ENCODE data around the gene TM9SF1.
"Not testable (repeated sequence)": the region's sequence is repeated elsewhere in the genome, so short reads cannot be mapped to it uniquely, and the experiment has no call there.

TM9SF1 gene

DNA sequence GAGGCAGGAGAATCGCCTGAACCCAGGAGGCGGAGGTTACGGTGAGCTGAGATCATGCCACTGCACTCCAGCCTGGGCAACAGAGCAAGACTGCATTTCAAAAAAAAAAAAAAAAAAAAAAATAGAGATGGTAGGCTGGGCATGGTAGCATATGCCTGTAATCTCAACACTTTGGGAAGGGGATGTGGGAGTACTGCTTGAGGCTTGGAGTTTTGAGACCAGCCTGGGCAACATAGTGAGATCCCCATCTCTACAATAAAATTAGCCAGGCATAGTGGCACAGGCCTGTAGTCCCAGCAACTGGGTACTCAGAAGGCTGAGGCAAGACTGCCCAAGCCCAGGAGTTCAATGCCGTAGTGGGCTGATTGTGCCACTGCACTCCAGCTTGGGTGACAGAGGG, 27.7 kb upstream of the TM9SF1 start:
- not testable (repeated sequence) for DNase-seq

DNA sequence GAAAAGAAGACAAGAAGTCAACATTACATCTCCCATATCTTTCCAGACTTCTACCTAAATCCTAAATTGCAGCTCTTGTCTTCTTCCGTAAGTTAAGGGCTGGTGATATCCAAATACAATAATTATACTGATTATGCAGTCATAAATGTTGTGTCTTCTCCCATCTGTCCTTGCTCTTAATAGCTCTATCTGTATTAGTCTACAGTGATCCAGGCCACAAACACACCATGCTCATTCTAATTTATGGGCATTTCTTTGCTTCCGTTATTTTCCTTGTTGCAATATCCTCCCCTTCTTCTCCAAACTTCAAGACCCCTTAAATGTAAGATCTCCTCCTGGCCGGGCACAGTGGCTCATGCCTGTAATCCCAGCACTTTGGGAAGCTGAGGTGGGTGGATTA, 24.3 kb upstream of the TM9SF1 start:
- DNase-seq: no peak

DNA sequence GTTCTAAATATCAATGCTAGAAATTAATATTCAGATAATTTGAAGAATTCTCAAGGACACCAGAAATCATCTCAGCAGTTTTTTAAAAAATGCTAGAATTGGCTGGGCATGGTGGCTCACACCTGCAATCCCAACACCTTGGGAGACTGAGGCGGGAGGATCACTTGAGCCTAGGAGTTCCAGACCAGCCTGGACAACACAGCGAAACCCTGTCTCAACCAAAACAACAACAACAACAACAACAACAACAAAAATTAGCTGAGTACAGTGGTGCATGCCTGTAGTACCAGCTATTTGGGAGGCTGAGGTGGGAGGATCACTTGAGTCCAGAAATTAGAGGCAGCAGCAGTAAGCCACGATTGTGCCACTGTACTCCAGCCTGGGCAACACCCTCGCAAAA, 23.8 kb upstream of the TM9SF1 start:
- DNase-seq: no peak

DNA sequence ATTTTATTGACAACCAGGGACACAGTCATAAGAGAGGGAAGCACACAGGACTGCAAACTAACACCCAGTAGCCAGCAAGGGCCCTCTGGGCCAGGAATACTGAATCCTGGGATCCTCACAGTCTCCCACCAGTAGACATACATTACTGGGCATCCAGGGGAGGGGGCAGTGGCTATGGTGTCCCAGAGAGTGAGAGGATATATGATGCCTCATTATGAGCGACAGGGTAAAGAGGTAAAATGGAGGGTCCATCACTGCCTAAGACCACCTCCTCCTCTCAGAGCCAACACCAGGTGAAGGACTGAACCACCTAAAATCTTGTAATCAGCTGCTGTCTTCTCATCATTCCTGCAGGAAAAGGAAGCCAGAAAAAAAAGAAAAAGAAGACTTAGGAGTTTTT, 21.6 kb upstream of the TM9SF1 start:
- DNase-seq: not testable (repeated sequence)

DNA sequence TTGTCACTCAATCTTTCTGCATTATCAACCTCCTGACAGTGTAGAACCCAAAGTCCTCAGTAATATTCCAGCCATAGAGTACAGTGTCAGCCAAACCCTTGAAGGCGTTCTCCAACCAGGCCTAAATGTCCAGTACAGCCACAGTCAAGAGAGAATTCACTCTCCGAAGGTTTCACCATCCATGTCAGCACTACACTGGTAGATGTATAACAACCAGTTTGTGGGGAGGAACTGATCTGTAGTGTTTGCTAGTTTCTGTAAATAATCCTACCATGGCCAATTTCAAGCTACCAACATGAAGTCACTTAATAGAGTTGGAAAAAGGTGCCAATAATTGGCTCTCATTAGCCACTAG, 21.1 kb upstream of the TM9SF1 start:
- no peak for DNase-seq

DNA sequence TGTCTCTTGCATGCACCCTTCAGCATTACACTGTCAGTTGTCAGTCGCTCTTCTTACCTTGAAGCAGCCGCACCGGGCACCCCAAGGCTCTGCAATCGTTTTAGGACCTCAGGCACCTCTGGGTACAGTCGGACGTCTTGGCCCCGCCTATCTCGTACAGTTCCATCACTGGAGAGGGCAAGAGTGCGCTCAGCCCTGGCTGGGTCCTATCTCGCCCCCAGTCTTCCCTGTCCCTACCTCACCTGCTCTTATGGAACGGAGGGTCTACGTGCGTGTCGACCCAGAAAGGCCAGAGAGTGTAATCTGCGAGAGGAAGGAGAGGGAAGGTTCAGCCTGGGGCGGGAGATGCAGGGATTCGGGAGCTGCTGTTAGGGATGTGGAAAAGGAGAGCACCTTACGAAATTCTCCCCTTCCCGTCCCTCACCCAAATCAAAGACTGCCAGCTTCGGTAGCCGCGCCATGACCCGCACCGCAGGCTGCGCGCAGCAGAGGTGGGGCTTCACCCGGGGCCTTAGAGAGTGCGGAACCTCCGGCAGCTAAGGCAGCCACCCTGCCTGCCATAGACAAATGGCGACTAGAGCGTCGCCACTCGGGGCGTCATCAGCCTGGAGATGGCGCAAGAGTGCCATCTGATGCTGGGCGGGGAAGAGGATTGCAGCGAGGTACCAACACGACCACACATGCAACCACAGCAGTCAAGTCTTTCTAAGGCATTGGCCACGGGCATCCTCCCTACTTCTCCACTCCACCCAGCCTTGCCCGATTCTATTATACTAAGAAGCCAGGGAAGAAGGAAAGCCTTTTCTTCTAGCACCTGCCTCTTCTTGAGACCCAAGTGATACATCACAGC, 20.5 kb upstream of the TM9SF1 start, which contains the start of gene MDP1:
TSS of gene MDP1 (minus strand) at position 572 of the 850 bp plus-strand sequence. CDS start at position 461, 111 bp downstream.
- DNase-seq: peak; percentile 59 to 76 (median 66)

DNA sequence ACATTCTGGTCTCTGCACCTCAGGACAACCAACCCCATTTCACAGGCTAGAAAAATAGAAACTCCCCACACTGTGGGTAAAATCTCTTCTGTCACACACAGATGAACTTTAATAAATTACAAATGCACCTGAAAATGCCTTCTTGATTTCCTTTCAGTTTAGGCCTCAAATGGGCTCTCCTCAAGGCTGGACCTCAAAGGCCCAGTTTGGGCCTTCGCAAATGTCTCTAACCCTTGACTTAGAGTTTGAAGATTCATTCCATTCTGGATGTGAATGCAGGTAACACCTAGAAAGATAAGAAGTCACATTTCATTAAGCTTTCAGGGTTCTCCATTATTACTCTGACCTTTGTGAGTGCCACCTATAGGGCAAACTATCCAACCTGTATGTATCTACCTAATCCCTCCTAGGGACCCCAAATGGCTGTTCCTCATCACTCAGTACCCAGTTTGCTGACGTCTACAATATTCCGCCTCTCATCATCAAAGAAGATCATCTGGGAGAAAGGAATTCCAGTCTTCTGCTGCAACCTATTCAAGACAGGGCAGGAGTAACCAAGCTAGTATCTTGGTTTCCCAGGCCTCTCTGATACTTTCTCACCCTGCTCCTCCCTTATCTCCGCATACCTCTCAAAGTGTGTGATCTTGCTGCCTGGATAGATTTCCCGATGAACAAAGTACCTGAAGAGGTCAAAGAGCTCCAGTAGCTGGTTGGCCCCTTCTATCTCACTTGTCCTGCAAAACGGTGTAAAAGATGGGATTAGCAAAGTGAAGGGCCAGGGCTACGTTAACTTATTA, 18.8 kb upstream of the TM9SF1 start:
- DNase-seq: no peak

DNA sequence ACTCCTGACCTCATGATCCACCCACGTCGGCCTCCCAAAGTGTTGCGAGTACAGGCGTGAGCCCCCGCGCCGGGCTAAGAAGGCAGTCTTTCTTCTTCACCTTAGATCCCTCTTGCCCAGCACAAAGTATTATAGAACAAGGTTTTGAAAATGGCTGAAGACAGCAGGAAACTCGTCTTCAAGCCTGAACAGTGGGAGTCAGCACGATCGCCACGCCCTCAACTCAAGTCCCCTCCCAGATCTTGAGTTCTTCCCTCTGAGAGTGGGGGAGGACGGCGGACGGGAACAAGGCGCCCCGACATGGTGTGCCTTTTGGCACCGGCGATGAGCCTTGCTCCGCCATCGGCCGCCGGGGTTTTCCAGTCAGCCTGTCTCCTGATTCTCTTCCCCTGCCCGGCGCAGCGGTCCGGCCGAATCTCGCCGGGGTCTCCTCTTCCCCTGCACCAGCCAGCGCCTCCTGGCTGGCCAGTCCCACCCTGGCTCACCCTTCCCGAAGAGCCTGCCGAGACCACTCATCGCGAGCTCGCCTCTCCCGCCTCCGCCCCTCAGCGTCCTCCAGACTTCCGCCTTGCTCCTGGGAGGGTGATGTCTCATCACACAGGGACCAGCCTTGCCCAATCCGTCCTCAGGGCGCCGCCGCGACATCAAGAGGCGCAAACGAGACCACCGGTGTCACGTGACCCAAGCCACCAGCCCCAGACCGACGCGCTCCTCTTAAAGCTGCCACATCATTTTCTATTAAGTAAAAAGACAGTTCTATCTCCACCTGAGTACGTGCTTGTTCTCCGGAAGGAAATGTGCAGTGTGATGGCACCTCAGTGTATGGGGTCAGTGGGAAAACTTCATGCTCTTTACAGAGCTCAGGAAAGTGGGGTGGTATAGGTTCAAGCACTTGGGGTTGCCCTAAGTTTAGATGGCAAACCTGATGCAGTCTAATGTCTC, 18.0 kb upstream of the TM9SF1 start, which contains the start of gene CHMP4A:
TSS of gene CHMP4A (minus strand) at position 565 of the 942 bp plus-strand sequence. CDS start at position 516, 49 bp downstream.
- peak; percentile 87 to 92 (median 90) for DNase-seq

DNA sequence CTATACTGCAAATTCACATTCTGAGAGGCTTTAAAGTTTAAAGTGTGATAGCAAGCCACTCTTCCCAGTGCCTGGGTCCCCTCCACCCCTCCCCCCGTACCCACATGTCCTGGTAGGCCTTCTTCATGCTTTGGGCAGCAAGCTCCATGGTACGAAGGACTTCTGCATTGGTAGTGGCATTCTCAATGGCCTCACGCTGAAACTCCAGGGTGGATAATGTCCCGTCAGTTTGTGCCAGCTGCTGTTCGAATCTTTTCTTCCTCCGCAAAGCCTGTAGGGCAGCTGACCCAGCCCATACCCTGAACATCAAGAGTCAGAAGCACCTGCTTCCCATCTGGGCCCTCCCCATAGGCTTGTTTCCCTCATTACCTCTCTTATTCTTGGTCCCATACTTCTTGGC, 16.1 kb upstream of the TM9SF1 start:
- no peak for DNase-seq

DNA sequence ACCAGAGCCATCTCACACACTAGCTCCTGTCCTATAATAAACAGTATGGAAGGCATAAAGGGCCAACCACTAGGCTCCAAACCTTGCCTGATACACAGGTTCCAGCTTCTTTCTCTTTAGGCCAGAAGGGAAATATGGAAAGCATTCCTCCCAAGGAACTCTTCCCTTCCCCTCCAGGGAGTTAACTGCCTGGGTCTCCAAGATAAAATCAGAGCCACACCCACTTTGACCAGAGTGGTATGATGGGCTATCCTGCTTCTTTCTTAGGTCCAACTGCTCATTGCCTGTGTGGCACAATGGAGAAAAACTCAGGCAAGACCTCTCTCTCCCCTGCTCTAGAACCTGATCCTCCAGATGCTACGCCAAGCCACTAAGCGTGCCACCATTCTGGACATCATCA, 12.4 kb upstream of the TM9SF1 start:
- DNase-seq: no peak

DNA sequence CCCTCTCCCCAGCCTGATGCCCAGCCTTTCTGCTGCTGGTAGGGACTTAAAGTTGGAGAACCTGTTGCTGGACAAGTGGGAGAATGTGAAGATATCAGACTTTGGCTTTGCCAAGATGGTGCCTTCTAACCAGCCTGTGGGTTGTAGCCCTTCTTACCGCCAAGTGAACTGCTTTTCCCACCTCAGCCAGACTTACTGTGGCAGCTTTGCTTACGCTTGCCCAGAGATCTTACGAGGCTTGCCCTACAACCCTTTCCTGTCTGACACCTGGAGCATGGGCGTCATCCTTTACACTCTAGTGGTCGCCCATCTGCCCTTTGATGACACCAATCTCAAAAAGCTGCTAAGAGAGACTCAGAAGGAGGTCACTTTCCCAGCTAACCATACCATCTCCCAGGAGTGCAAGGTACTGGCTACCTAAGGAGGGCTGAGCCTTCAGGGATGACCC, 11.9 kb upstream of the TM9SF1 start:
- DNase-seq: no peak

DNA sequence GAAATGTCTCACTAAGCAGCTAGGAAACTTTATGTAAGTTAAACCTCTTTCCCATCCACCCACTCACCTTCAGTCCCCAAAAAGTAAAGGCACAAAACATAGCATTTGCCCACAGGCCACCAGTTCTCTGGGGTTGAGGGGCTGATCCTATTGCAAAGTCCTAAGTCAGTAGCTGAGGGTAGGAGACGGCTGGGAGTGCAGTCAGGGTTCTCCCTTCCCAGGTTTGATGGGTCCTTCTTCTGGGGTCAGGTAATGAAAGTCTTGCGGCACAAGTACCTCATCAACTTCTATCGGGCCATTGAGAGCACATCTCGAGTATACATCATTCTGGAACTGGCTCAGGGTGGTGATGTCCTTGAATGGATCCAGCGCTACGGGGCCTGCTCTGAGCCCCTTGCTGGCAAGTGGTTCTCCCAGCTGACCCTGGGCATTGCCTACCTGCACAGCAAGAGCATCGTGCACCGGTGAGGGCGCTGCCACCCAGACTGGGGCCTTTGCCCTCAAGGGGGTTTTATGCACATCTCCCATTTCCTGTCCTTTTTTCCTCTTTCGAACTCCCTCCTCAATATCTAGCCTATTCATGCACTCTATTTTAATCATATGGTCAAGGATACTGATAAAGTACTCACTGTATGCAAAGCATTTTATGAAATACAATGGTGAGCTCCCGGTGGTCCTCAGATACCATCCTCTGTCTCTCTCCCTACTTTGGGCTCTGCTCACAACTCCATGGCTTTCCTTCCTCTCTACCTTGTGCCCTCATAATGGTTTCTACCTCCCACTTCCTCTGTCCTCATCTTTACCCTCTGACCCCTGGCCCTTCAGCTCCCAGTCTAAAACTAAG, 11.2 kb upstream of the TM9SF1 start:
- no peak for DNase-seq

DNA sequence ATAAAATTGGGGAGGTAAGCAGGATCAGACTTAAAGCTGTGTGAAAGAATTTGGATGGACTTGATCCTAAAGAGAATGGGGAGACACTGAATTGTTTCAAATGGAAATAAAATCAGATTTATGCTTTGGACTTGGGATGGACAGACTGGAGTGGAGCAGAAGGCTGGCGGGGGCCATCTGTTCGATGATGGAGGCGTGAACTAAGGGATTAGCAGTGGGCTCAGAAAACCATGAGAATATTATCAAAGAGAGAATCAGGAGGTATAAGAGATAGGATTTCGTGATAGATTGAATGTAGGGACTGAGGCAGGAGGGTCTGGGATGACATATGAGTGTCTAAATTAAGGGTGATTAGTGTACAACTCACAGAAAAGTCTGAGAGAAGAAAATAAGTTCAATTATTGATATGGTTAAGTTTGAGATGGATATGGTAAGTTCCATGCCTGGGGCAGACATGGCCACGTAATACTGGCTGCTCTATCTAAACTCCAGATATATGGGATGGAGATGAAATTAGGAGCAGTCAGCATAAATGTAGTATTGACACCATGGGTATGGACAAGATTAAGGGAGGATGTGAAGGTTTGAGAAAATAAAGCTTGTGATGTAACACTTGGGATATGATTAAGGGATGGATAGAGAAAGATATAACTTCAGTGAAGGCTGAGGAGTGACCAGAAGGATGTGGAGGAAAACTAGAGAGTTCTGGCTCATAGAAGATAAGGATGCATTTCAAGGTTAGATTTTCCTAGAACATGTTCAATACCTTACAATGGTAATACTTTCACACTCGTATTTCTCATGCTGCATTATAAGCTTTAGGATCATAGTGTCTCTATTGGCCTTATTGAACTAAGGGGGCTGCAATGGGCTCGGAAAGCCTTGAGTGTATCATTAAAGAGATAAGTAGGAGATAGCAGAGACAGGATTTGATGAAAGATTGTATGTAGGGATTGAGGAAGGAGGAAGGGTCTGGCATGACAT, 9.2 kb upstream of the TM9SF1 start:
- no peak for DNase-seq

DNA sequence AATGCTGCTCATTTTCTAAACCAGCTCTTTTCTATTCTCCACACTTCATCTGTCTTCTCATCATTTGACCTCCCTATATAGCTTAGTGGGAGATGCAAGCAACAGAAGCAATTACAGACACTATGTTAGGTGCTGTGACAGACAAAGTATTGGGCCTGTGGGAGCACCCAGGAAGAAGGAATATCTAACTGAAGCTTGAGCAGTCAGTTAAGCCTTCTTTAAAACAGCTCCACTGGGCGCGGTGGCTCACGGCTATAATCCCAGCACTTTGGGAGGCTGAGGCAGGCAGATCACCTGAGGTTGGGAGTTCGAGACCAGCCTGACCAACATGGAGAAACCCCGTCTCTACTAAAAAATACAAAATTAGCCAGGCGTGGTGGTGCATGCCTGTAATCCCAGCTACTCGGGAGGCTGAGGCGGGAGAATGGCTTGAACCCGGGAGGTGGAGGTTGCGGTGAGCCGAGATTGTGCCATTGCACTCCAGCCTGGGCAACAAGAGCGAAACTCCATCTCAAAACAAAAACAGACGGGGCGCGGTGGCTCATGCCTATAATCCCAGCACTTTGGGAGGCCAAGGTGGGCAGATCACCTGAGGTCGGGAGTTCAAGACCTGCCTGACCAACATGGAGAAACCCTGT, 8.1 kb upstream of the TM9SF1 start:
- DNase-seq: not testable (repeated sequence)

DNA sequence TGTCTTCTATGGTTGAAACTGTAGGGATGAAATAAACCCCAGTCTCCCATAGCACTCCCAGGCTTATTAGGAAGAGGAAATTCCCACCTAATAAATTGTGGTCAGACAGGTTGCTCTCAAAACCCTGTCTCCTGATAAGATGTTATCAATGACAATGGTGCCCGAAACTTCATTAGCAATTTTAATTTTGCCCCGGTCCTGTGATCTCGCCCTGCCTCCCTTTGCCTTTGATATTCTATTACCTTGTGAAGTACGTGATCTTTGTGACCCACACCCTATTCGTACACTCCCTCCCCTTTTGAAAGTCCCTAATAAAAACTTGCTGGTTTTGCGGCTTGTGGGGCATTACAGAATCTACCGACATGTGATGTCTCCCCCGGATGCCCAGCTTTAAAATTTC, 7.3 kb upstream of the TM9SF1 start:
- not testable (repeated sequence) for DNase-seq

DNA sequence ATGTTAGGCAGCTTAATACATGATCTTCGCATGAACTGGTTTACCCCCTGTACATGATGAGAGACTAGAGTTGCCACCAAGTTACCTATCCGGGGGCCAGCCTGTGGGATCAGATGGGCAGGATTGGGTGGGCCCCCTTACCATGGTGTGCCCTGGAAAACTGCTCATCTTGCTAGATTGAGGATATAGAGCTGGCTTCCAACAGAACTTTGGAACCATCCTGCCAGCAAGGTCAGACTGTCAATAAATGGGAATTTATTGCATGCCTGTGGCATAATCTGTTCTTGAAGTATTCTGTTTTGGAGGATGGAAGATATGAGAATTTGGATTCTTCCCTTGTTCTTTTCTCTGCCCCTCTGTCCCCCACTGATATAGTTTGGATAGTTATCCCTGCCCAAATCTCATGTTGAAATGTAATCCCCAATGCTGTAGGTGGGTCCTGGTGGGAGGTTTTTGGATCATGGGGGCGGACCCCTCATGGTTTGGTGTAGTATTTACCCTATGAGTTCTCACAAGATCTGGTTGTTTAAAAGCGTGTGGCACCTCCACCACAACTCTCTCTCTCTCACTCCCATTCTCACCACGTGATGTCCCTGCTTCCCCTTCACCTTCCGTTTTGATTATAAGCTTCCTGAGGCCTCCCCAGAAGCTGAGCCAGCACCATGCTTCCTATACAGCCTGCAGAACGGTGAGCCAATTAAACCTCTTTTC, 3.7 kb upstream of the TM9SF1 start:
- DNase-seq: no peak

DNA sequence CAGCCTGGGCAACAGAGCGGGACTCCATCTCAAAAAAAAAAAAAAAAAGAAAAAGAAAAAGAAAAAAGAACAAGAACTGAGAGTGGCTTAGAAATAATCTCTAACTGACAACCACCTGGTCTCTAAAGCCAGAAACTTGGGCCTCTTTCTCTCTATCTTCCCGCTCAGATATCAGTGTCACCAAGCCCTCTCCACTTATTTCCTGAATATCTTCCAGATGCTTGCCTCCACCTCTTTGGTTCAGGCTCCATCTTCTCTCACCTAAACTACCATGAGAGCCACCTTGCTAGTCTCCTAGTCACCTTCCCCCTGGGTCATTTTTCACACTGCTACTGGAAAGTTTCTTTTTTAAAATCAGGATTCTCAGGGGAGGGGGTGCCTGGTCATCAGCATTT, 1.8 kb upstream of the TM9SF1 start:
- no peak for DNase-seq

DNA sequence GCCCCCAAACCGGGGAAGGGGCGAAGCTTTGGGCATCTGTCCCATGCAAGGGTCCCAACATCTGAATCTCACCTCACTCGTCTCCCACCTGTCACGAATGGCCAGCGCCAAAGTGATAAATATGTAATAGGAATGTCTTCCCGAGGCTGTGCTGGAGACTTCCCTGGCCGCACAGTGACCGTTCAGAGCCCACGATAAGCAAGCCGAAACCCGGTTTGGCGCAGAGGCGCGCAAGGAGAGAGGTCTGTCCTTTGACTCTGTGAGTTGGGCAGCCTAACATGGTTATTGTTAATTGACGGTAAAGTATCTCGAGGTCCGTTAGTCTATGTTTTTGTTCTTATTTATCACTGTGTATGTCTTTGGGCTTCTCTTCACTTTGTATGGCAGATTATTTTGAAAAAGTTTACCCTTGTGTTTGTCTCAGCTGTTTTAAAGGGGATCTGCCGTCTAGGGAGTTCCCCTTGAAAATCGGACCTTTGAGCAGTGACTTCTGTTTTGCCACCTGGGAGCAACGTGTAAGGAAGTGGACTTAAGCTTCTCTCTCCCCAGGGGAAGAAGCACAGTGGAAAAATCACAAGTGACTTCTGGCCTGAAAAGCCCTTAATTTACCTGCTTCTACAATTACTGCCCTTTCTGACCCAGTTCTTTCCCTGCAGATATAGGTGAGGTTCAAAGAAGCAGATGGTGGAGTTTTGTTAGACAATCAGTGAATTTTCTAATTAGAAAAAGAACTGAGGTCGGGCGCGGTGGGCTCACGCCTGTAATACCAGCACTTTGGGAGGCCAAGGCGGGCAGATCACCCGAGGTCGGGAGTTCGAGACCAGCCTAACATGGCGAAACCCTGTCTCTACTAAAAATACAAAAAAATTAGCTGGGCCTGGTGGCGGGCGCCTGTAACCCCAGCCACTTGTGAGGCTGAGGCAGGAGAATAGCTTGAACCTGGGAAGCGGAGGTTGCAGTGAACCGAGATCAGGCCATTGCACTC, 1.1 kb upstream of the TM9SF1 start:
- no peak for DNase-seq

Measured in activated CD4-positive, CD25-positive, alpha-beta regulatory T cell (primary cell).